Ascending aorta (tissue), 2 donors: ENCODE measurements around the gene SEM1. TPM values are rescaled to one million over a fixed set of nuclear protein-coding genes. Genes with fewer than 3 reads are reported as not detected.
A peak's percentile ranks its signal among the peaks of the same experiment; 100 is the strongest.

Experiments used
- DNase-seq, 2 donors: peaks; one replicate each; pipeline ENCODE4 v3.0.0-alpha.2; 2019; ENCODE audit warnings: low spot score in 2 of 2
- H3K27ac ChIP-seq, 2 donors: fragments of 200-600 bp; sonication (generic); one replicate each; pipeline ENCODE4 v1.5.1; 2016 to 2017; ENCODE audit warnings: mild to moderate bottlenecking in 1 of 2
- H3K27me3 ChIP-seq: fragments of 200-600 bp; sonication (generic); one replicate; pipeline ENCODE4 v1.5.1; 2017
- H3K36me3 ChIP-seq, 2 donors: fragments of 200-600 bp; sonication (generic); one replicate each; pipeline ENCODE4 v1.5.1; 2016
- H3K4me1 ChIP-seq, 2 donors: fragments of 200-600 bp; sonication (generic); one replicate each; pipeline ENCODE4 v1.5.1; 2016 to 2017; ENCODE audit warnings: mild to moderate bottlenecking in 1 of 2
- H3K4me3 ChIP-seq, 2 donors: fragments of 200-600 bp; sonication (generic); one replicate each; pipeline ENCODE4 v1.5.1; 2016 to 2017; ENCODE audit warnings: mild to moderate bottlenecking in 1 of 2
- H3K9me3 ChIP-seq, 2 donors: fragments of 200-600 bp; sonication (generic); one replicate each; pipeline ENCODE4 v1.5.1; 2016
- intact Hi-C: fragments of 100-400 bp; cut with DNase I; formaldehyde crosslinking; loops from one replicate; pipeline ENCODE4 v1.15.1; 2023
- total RNA-seq: library from RNA; depleted of rRNA; stranded (reverse); fragments of >200 nt; gene quantifications from one replicate; pipeline ENCODE4 v1.1.0, GENCODE V29; 2016
- TF ChIP-seq, protein P1 (sequence below), 3 experiments: fragments of 200-600 bp in 2 of 3; fragments of 450-650 bp in 1 of 3; sonication (generic) in 2 of 3; IDR thresholded peaks; one replicate each; pipeline ENCODE4 v1.5.1; 2016 to 2019; ENCODE audit warnings: antibody characterized with exemption in 3 of 3, mild to moderate bottlenecking in 1 of 3, moderate library complexity in 1 of 3

Gene SEM1
- total RNA-seq, 1 donor from 2014 or later, result 0.43 TPM

DNA sequence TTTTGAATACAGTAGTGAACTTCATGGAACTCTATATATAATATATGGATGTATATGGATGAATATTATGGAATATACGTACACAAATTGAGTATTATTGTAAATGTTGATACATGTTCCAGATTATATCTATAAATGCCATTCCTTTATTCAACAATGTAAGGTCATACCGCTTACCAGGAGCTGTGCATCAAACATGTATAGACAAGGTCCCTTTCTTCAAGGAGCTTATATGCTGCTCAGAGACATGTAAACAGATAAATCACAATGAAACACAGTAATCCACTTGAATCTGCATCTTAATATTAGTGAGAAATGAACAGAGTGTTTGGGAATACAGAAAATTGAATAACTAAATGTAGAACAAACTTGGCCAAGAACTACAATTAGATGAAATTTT lies 898 bp upstream of the SEM1 start:
- Histone ChIP-seq H3K27me3 (no peaks in the 10 kb centered on the region), H3K36me3 (no peaks in the 10 kb centered on the region), H3K9me3 (no peaks in the 10 kb centered on the region), H3K4me3 (peak overlapping the region in 1 of 2 donors; percentile 75), H3K27ac (no peak overlapping the region), H3K4me1 (peaks cover 4 to 10% of the 10 kb centered on the region in 2 donors)
- intact Hi-C loops, result loop anchor here (2.0 kb wide), 1 partner anchor 406 kb away; the partner anchor contains the start of gene SDHAF3
- DNase-seq, result no peak
- TF ChIP-seq, protein P1, sequence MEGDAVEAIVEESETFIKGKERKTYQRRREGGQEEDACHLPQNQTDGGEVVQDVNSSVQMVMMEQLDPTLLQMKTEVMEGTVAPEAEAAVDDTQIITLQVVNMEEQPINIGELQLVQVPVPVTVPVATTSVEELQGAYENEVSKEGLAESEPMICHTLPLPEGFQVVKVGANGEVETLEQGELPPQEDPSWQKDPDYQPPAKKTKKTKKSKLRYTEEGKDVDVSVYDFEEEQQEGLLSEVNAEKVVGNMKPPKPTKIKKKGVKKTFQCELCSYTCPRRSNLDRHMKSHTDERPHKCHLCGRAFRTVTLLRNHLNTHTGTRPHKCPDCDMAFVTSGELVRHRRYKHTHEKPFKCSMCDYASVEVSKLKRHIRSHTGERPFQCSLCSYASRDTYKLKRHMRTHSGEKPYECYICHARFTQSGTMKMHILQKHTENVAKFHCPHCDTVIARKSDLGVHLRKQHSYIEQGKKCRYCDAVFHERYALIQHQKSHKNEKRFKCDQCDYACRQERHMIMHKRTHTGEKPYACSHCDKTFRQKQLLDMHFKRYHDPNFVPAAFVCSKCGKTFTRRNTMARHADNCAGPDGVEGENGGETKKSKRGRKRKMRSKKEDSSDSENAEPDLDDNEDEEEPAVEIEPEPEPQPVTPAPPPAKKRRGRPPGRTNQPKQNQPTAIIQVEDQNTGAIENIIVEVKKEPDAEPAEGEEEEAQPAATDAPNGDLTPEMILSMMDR (IDR thresholded peaks at IDR 0.05), result no peak

DNA sequence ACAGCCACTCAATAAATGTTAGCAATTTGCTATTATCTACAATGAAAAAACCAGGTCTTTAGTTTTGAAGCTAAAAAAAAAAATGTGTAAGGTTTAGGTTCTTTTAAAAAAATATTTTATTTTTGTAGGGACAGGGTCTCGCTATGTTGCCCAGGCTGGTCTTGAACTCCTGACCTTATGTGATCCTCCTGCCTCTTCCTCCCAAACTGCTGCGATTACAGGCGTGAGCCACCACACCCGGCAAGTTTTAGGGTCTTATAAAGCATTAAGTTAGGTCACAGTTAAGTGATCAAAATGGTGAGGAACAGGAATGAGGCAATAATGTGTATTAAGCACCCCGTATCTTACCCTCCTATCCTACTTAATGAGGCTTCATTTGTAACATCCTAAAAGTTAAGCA lies 774 bp downstream of the SEM1 start:
- Histone ChIP-seq H3K36me3 (peaks cover 0 to 3% of the 10 kb centered on the region in 2 donors), H3K9me3 (no peaks in the 10 kb centered on the region), H3K4me3 (peak overlapping the region; percentile 75 to 97), H3K4me1 (peaks cover 4 to 10% of the 10 kb centered on the region in 2 donors), H3K27me3 (no peaks in the 10 kb centered on the region), H3K27ac (peak overlapping the region; percentile 89 to 92)
- TF ChIP-seq, protein P1 (IDR thresholded peaks at IDR 0.05), result no peak
- DNase-seq, result no peak
- intact Hi-C loops, result loop anchor here (10.0 kb wide), 1 partner anchor 316 kb away; the partner anchor contains the start of gene DLX5

DNA sequence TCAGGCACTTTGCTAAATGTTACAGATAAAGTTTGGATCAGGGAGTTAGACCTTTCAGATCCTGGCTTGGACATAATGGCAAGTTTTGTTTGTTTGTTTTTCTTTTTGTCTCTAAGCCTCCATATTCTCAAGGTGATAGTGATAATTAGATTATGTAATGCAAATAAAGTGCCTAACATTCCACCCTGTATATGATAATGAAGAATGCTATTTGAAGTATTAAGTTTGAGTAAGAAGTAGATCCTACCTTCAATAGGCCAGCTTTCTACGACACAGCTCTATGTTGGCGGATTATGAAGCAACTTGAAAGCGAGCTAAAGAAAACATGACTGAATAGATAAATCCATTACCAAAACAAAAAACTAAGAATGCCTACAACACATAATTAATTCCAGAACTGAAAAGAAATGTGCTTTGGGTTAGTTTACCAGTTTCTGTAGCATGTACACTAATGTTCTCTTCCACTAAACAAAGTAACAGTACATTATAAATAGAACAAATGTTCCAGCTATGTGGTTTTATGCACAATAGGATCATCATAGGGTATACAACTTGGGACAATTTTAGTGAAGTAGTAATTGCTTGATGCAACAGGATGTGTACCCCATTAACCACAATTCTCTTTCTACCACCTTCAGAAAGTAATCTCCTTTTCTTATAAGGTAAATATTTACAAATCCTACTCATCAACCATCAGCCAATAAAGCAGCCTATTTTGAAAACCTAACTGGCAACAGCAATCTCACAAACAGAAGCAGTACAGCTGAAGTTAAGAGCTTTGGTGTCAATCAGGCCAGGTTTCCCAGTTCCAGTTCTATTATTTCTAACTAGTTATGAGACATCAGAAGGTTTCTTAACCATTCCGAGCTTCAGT lies 1.5 kb downstream of the SEM1 start:
- TF ChIP-seq, protein P1 (IDR thresholded peaks at IDR 0.05), result no peak
- DNase-seq, result no peak
- H3K4me3 ChIP-seq, result peak overlapping the region; percentile 75 to 97
- peaks cover 0 to 3% of the 10 kb centered on the region in 2 donors for H3K36me3 ChIP-seq
- H3K9me3 ChIP-seq, result no peaks in the 10 kb centered on the region
- no peaks in the 10 kb centered on the region for H3K27me3 ChIP-seq
- H3K27ac ChIP-seq, result no peak overlapping the region
- H3K4me1 ChIP-seq, result peaks cover 4 to 10% of the 10 kb centered on the region in 2 donors
- intact Hi-C loops, result loop anchor here (10.0 kb wide), 1 partner anchor 317 kb away; the partner anchor contains the start of gene DLX5

DNA sequence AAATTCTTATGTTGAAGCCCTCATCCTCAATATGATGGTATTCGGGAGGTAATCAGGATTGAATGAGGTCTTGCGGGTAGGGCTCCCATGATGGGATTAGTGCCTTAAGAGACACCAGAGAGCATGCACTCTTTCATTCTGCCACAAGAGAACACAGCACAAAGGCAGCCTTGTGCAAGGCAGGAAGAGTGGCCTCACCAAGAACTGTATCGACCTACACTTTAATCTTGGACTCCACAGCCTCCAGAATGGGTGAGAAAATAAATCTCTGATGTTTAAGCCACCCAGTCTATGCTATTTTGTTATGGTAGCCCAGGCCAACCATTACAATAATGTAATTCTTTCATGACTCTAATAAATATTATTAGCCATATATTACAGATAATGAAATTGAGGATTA lies 8.4 kb downstream of the SEM1 start:
- Histone ChIP-seq H3K4me1 (peaks cover 0 to 9% of the 10 kb centered on the region in 2 donors), H3K27me3 (no peaks in the 10 kb centered on the region), H3K9me3 (no peaks in the 10 kb centered on the region), H3K36me3 (peaks cover 0 to 3% of the 10 kb centered on the region in 2 donors), H3K27ac (no peak overlapping the region), H3K4me3 (no peak overlapping the region)
- intact Hi-C loops, result loop anchor here (10.0 kb wide), 1 partner anchor 324 kb away; the partner anchor contains the start of gene DLX5
- TF ChIP-seq, protein P1 (IDR thresholded peaks at IDR 0.05), result no peak
- DNase-seq, result no peak

DNA sequence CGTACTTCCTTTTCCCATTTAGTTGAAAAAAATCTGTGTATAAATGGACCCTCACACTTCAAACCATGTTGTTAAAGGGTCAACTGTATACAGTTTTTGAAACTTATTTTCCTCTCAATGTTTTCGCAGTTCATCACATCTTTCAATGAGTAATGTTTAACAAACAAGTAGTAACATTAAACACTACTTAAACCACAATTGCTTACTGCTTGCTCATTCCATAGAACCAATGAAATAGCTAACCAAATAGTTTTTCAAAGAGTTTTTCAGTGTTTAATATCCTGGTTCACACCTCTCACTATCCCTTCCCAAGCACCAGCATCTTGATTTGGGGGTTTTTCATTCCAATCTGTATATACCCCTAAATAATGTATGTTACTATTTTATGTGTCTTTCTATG lies 9.1 kb downstream of the SEM1 start:
- Histone ChIP-seq H3K36me3 (peaks cover 0 to 3% of the 10 kb centered on the region in 2 donors), H3K9me3 (no peaks in the 10 kb centered on the region), H3K27me3 (no peaks in the 10 kb centered on the region), H3K27ac (no peak overlapping the region), H3K4me3 (no peak overlapping the region), H3K4me1 (peaks cover 0 to 11% of the 10 kb centered on the region in 2 donors)
- TF ChIP-seq, protein P1 (IDR thresholded peaks at IDR 0.05), result no peak
- DNase-seq, result no peak
- intact Hi-C loops, result loop anchor here (10.0 kb wide), 1 partner anchor 324 kb away; the partner anchor contains the start of gene DLX5
